ENCODE measurements around the gene ELP4.
"Not testable (repeated sequence)": the region's sequence is repeated elsewhere in the genome, so short reads cannot be mapped to it uniquely, and the experiment has no call there.

Gene ELP4

DNA sequence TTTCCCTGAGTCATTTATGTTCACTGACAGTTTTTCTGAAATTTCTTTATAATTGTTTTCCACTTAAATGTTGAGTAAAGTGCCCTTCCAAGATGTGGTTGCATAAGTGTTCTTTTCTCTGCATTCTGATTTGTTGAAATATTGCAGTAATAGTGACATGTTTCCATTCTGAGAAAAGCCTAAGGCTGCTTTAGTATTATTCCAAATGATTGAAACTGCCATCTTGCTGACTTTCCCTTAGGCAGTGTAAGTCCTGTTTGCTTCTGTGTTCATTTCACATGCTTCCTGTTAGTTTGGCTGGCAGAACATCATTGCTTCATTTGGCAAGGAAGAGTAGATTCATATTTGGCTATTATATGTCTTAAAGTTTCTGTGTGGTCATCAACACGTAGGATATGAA lies 146.5 kb downstream of the ELP4 start:
- Histone ChIP-seq H3K27me3 (no peaks in the 10 kb centered on the region), H3K27ac (no peak overlapping the region), H3K4me3 (ENCODE audit: low read depth in 1 of 2, low read length in 1 of 2) (no peak overlapping the region), H3K4me1 (ENCODE audit: control insufficient read depth in 1 of 2, insufficient read depth in 1 of 2, low read depth in 1 of 2, low read length in 1 of 2) (no peaks in the 10 kb centered on the region), H3K36me3 (no peaks in the 10 kb centered on the region), H3K9me3 (no peaks in the 10 kb centered on the region)
- TF ChIP-seq, protein P1, sequence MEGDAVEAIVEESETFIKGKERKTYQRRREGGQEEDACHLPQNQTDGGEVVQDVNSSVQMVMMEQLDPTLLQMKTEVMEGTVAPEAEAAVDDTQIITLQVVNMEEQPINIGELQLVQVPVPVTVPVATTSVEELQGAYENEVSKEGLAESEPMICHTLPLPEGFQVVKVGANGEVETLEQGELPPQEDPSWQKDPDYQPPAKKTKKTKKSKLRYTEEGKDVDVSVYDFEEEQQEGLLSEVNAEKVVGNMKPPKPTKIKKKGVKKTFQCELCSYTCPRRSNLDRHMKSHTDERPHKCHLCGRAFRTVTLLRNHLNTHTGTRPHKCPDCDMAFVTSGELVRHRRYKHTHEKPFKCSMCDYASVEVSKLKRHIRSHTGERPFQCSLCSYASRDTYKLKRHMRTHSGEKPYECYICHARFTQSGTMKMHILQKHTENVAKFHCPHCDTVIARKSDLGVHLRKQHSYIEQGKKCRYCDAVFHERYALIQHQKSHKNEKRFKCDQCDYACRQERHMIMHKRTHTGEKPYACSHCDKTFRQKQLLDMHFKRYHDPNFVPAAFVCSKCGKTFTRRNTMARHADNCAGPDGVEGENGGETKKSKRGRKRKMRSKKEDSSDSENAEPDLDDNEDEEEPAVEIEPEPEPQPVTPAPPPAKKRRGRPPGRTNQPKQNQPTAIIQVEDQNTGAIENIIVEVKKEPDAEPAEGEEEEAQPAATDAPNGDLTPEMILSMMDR (IDR thresholded peaks at IDR 0.05) = no peak

DNA sequence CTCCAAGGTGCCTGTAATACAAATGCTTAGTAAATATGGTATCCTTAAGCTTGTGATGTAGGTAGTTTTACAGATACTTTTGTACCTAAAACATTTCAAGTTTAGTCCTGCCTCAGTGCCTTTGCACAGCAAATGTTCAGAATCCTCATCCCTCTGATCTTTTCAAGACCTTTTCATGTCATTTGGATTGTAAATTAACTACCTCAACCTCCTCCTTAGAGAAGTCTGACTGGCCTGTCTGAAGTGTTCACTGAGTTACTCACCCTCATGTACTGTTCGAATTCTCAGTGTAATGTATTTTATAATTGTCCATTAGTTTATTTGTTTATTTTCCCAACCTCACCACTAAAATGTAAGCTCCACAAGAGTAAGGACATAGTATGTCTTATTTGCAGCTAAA lies 147.5 kb downstream of the ELP4 start:
- no peak overlapping the region for H3K27ac ChIP-seq
- no peak overlapping the region for H3K4me3 ChIP-seq (ENCODE audit: low read depth in 1 of 2, low read length in 1 of 2)
- no peaks in the 10 kb centered on the region for H3K9me3 ChIP-seq
- no peaks in the 10 kb centered on the region for H3K4me1 ChIP-seq (ENCODE audit: control insufficient read depth in 1 of 2, insufficient read depth in 1 of 2, low read depth in 1 of 2, low read length in 1 of 2)
- TF ChIP-seq, protein P1 (IDR thresholded peaks at IDR 0.05) = no peak
- H3K27me3 ChIP-seq = no peaks in the 10 kb centered on the region
- H3K36me3 ChIP-seq = no peaks in the 10 kb centered on the region

DNA sequence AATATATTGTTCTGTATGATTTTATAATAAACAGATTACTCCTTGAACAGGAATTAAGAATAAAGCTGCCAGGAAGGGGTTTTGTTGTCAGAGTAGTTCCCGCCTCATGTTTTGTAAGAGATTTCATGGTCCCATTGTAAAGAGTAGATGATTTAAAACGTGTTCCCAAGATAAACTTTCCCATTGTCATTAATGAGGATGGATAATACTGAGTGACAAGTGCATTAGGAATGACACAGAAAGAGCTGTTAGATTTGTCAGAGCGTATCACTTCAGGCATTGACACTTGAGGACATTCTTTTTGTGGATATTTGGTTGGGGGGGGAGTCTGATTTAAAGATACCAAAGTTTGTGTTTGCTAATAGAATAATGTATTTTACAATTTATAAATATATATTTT lies 154.6 kb downstream of the ELP4 start:
- Histone ChIP-seq H3K27ac (no peak overlapping the region), H3K9me3 (no peaks in the 10 kb centered on the region), H3K4me3 (ENCODE audit: low read depth in 1 of 2, low read length in 1 of 2) (no peak overlapping the region), H3K36me3 (no peaks in the 10 kb centered on the region), H3K27me3 (no peaks in the 10 kb centered on the region), H3K4me1 (ENCODE audit: control insufficient read depth in 1 of 2, insufficient read depth in 1 of 2, low read depth in 1 of 2, low read length in 1 of 2) (no peaks in the 10 kb centered on the region)
- TF ChIP-seq, protein P1 (IDR thresholded peaks at IDR 0.05) = no peak

DNA sequence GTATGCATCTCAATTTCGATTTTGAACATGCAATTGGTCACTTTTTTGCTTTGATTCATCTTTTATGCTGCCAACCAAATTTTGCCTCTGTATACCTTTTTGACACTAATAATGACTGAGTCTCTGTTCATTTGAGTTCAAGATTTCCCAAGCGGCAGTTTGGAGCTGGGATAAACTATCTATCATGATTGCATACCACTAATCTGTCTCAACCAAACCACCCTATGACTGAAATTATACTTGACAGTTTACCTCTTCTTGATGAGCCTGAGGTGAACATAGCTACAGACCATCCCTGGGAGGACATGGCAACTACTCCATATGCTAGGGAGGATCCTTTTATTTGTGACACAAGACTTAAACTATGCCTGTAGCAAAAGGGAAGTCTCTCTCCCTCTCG lies 155.4 kb downstream of the ELP4 start:
- Histone ChIP-seq H3K36me3 (no peaks in the 10 kb centered on the region), H3K9me3 (no peaks in the 10 kb centered on the region), H3K27me3 (no peaks in the 10 kb centered on the region), H3K27ac (no peak overlapping the region), H3K4me3 (ENCODE audit: low read depth in 1 of 2, low read length in 1 of 2) (no peak overlapping the region), H3K4me1 (ENCODE audit: control insufficient read depth in 1 of 2, insufficient read depth in 1 of 2, low read depth in 1 of 2, low read length in 1 of 2) (no peaks in the 10 kb centered on the region)
- TF ChIP-seq, protein P1 (IDR thresholded peaks at IDR 0.05) = no peak

DNA sequence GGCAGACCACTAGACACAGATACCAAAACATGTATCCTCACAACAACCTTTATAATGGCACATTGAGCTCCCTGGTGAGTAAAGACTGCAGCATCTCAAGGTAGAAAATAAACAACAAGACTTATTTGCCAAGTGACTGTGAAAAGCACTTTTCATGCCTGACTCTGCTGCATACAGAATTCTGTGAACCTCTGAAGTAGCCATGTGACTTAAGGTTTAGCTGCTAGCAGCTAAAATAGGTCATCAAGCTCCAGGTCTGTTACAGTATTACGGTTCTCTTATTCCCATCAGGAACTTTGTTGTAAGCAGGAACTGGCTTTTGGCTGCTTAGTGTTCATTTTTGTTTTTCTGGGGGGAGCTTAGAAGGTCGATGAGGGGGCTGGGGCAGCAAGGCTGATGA lies 162.1 kb downstream of the ELP4 start:
- Histone ChIP-seq H3K9me3 (no peaks in the 10 kb centered on the region), H3K4me3 (ENCODE audit: low read depth in 1 of 2, low read length in 1 of 2) (no peak overlapping the region)

DNA sequence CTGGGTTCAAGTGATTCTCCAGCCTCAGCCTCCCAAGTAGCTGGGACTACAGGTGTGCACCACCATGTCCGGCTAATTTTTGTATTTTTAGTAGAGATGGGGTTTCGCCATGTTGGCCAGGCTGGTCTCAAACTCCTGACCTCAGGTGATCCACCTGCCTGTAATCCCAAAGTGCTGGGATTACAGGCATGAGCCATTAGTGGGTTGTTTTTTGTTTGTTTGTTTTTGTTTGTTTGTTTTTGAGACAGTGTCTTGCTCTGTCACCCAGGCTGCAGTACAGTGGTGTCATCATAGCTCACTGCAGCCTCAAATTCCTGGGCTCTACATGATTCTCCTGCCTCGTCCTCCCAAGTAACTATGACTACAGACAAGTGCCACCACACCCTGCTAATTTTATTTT lies 163.5 kb downstream of the ELP4 start:
- H3K4me3 ChIP-seq (ENCODE audit: low read depth in 1 of 2, low read length in 1 of 2); H3K36me3 ChIP-seq; H3K27ac ChIP-seq; H3K27me3 ChIP-seq; H3K9me3 ChIP-seq; H3K4me1 ChIP-seq (ENCODE audit: control insufficient read depth in 1 of 2, insufficient read depth in 1 of 2, low read depth in 1 of 2, low read length in 1 of 2): not testable (repeated sequence)

More for the DNA sequence above, 162.1 kb downstream of the ELP4 start:
- H3K36me3 ChIP-seq = no peaks in the 10 kb centered on the region
- H3K4me1 ChIP-seq (ENCODE audit: control insufficient read depth in 1 of 2, insufficient read depth in 1 of 2, low read depth in 1 of 2, low read length in 1 of 2) = no peaks in the 10 kb centered on the region
- no peaks in the 10 kb centered on the region for H3K27me3 ChIP-seq
- TF ChIP-seq, protein P1 (IDR thresholded peaks at IDR 0.05) = no peak
- H3K27ac ChIP-seq = no peak overlapping the region

Data from neutrophil (primary cell).